Hepatocyte (in vitro differentiated cells): ENCODE results near the gene EMX1.

Source experiments
- EZH2 ChIP-seq: fragments of 200-600 bp; sonication (generic); IDR thresholded peaks from 2 replicates; pipeline ENCODE4 v1.6.1; 2016; ENCODE audit warnings: antibody characterized with exemption, mild to moderate bottlenecking, borderline replicate concordance
- TF ChIP-seq, protein P1 (sequence below): fragments of 200-600 bp; sonication (generic); IDR thresholded peaks from 2 replicates; pipeline ENCODE4 v1.5.1; 2016; ENCODE audit warnings: antibody characterized with exemption, mild to moderate bottlenecking; ENCODE audit not compliant: poor library complexity

DNA sequence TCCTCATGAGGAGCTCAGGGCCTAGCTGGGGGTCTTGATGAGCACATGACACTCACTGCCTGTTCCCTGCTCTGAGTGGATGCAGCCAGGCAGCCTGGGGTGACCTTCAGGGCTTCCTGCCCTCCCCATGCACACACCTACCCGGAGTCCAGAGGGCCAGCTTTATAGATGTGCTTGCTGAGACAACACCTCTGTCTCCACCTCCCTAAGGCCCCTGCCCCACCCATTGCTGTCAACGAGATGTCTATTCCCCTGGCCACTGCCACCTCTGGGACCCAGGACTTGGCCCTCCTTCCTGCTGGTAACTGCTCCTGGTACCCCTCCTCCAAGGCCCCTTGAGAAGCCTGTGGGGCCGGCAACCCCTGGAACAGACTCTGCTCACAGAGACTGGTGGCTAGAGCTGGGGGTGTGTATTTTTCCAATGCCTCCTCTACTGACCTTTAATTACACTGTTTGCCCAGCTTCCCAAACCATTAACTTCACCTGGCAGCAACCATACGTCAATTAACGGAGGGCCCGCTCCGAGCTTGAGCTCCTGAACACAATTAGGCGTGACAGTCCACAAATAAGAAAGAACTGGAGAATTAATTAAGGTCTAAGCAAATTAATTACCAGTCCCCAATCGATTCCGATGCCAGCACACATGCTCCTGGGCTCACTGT lies 66.3 kb downstream of the EMX1 start:
- TF ChIP-seq, protein P1, sequence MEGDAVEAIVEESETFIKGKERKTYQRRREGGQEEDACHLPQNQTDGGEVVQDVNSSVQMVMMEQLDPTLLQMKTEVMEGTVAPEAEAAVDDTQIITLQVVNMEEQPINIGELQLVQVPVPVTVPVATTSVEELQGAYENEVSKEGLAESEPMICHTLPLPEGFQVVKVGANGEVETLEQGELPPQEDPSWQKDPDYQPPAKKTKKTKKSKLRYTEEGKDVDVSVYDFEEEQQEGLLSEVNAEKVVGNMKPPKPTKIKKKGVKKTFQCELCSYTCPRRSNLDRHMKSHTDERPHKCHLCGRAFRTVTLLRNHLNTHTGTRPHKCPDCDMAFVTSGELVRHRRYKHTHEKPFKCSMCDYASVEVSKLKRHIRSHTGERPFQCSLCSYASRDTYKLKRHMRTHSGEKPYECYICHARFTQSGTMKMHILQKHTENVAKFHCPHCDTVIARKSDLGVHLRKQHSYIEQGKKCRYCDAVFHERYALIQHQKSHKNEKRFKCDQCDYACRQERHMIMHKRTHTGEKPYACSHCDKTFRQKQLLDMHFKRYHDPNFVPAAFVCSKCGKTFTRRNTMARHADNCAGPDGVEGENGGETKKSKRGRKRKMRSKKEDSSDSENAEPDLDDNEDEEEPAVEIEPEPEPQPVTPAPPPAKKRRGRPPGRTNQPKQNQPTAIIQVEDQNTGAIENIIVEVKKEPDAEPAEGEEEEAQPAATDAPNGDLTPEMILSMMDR, result no peak
- no peak for TF ChIP-seq EZH2
